ENCODE measurements around the gene CROCC. TPM values are rescaled to one million over a fixed set of nuclear protein-coding genes. Genes with fewer than 3 reads are reported as not detected.
"Not testable (repeated sequence)": the region's sequence is repeated elsewhere in the genome, so short reads cannot be mapped to it uniquely, and the experiment has no call there.

CROCC gene
- total RNA-seq, 1 donor from 2014 or later, result 6.8 TPM

GRCh38 chr1:16915627-16915973 is 6.1 kb upstream of the CROCC start:
- H3K9ac ChIP-seq (ENCODE audit: low read depth in 1 of 3, low read length in 3 of 3), result peak overlapping the region in 1 of 3 donors; percentile 99
- H3K4me3 ChIP-seq (ENCODE audit: low read length in 3 of 3), result no peak overlapping the region
- H3K27me3 ChIP-seq (ENCODE audit: control insufficient read depth in 3 of 3, insufficient read depth in 3 of 3, low read length in 3 of 3), result no peaks in the 10 kb centered on the region
- no peaks in the 10 kb centered on the region for H3K36me3 ChIP-seq (ENCODE audit: control insufficient read depth in 3 of 3, insufficient read depth in 3 of 3, low read length in 3 of 3)
- H3K9me3 ChIP-seq (ENCODE audit: control insufficient read depth in 3 of 3, low read length in 3 of 3), result no peaks in the 10 kb centered on the region
- no peak overlapping the region for H3K27ac ChIP-seq (ENCODE audit: low read depth, low read length)
- peaks cover 9 to 37% (median 28%) of the 10 kb centered on the region in 3 donors for H3K4me1 ChIP-seq (ENCODE audit: control insufficient read depth in 3 of 3, insufficient read depth in 3 of 3, low read length in 3 of 3)

- H3K4me1 ChIP-seq (ENCODE audit: control insufficient read depth in 3 of 3, insufficient read depth in 3 of 3, low read length in 3 of 3), result peaks cover 10 to 40% (median 32%) of the 10 kb centered on the region in 3 donors
- not testable (repeated sequence) for H3K4me3 ChIP-seq (ENCODE audit: low read length in 3 of 3); H3K9ac ChIP-seq (ENCODE audit: low read depth in 1 of 3, low read length in 3 of 3); H3K36me3 ChIP-seq (ENCODE audit: control insufficient read depth in 3 of 3, insufficient read depth in 3 of 3, low read length in 3 of 3); H3K27ac ChIP-seq (ENCODE audit: low read depth, low read length); H3K27me3 ChIP-seq (ENCODE audit: control insufficient read depth in 3 of 3, insufficient read depth in 3 of 3, low read length in 3 of 3); H3K9me3 ChIP-seq (ENCODE audit: control insufficient read depth in 3 of 3, low read length in 3 of 3)
Observed at GRCh38 chr1:16916036-16916880, 5.5 kb upstream of the CROCC start.

DNA sequence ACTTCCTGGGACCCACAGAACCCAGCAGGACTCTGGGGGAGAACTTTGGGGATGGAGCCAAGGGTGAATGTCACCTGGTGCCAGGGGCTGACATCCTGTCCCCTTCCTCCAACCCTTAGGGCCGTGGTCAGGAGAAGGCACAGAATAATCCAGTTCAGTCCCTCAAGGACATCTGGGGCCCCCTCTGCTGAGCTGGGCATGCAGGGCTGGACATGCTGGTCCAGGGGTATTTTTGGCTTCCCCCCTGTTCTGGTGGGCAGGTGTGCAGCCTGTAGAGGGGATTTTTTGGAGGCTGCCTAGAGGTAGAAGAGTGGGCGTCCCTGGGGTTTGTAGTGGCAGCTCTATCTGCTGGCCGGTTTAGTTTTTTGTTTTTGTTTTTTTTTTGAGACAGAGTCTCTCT is 3.4 kb upstream of the CROCC start:
- Histone ChIP-seq H3K9ac (ENCODE audit: low read depth in 1 of 3, low read length in 3 of 3) (no peak overlapping the region), H3K4me3 (ENCODE audit: low read length in 3 of 3) (no peak overlapping the region), H3K36me3 (ENCODE audit: control insufficient read depth in 3 of 3, insufficient read depth in 3 of 3, low read length in 3 of 3) (peaks cover 0 to 2% (median 0%) of the 10 kb centered on the region in 3 donors), H3K27me3 (ENCODE audit: control insufficient read depth in 3 of 3, insufficient read depth in 3 of 3, low read length in 3 of 3) (peaks cover 0 to 9% (median 3%) of the 10 kb centered on the region in 3 donors), H3K27ac (ENCODE audit: low read depth, low read length) (no peak overlapping the region), H3K9me3 (ENCODE audit: control insufficient read depth in 3 of 3, low read length in 3 of 3) (no peaks in the 10 kb centered on the region), H3K4me1 (ENCODE audit: control insufficient read depth in 3 of 3, insufficient read depth in 3 of 3, low read length in 3 of 3) (peaks cover 14 to 28% (median 27%) of the 10 kb centered on the region in 3 donors)

DNA sequence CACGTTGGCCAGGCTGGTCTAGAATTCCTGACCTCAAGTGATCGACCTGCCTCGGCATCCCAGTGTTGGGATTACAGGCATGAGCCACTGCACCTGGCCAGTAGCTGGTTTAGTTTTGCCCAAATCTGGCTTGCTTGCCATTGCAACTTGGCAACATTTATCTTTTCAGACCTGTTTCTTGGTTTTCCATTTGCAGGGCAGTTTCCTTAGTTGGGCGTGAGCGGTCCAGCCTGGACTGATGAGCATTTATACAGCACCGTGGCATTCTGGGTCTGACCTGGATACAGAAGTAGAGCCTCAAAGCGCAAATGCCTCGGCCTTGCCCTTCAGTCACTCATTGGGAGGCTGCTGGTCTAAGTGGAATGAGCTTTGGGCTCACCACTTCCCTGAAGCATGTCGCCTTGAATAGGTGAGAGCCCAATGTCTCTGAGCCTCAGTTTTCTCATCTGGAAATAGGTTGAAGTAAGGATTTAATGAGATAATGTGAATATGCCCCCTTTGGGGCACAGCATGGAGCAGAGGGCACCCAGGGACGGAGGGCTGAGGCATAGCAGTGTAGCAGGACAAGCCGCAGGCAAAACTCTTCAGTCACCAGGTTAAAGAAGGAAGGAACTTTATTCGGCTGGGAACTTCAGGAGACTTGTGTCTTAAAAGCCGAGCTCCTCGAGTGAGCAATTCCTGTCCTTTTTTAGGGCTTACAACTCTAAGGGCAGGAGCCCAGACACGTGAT is 2.6 kb upstream of the CROCC start:
- not testable (repeated sequence) for H3K36me3 ChIP-seq (ENCODE audit: control insufficient read depth in 3 of 3, insufficient read depth in 3 of 3, low read length in 3 of 3); H3K9ac ChIP-seq (ENCODE audit: low read depth in 1 of 3, low read length in 3 of 3); H3K9me3 ChIP-seq (ENCODE audit: control insufficient read depth in 3 of 3, low read length in 3 of 3); H3K27ac ChIP-seq (ENCODE audit: low read depth, low read length); H3K4me3 ChIP-seq (ENCODE audit: low read length in 3 of 3)
- Histone ChIP-seq H3K4me1 (ENCODE audit: control insufficient read depth in 3 of 3, insufficient read depth in 3 of 3, low read length in 3 of 3) (peaks cover 11 to 25% (median 23%) of the 10 kb centered on the region in 3 donors), H3K27me3 (ENCODE audit: control insufficient read depth in 3 of 3, insufficient read depth in 3 of 3, low read length in 3 of 3) (peaks cover 0 to 11% (median 3%) of the 10 kb centered on the region in 3 donors)

DNA sequence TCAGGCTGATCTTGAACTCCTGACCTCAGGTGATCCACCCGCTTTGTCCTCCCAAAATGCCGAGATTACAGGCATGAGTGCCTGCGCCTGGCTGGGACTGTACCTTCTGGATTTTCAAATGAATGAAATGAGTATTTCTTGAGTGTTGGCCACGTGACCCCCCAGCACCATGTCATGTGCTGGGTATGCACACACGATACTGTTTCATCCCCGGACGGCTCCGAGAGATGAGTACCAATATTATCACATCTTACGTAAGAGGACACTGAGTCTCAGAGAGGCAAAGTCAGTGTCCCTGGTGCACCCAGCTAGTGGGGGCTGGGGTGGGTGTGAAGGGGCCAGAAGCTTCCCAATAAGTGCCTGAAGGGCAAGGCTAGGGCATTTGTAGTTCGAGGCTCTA is 780 bp upstream of the CROCC start:
- H3K9ac ChIP-seq (ENCODE audit: low read depth in 1 of 3, low read length in 3 of 3), result peak overlapping the region in 1 of 3 donors; percentile 41
- peaks cover 0 to 2% (median 0%) of the 10 kb centered on the region in 3 donors for H3K36me3 ChIP-seq (ENCODE audit: control insufficient read depth in 3 of 3, insufficient read depth in 3 of 3, low read length in 3 of 3)
- H3K9me3 ChIP-seq (ENCODE audit: control insufficient read depth in 3 of 3, low read length in 3 of 3), result no peaks in the 10 kb centered on the region
- H3K27me3 ChIP-seq (ENCODE audit: control insufficient read depth in 3 of 3, insufficient read depth in 3 of 3, low read length in 3 of 3), result peaks cover 0 to 20% (median 3%) of the 10 kb centered on the region in 3 donors
- no peak overlapping the region for H3K27ac ChIP-seq (ENCODE audit: low read depth, low read length)
- H3K4me1 ChIP-seq (ENCODE audit: control insufficient read depth in 3 of 3, insufficient read depth in 3 of 3, low read length in 3 of 3), result peaks cover 7 to 17% (median 9%) of the 10 kb centered on the region in 3 donors
- no peak overlapping the region for H3K4me3 ChIP-seq (ENCODE audit: low read length in 3 of 3)

DNA sequence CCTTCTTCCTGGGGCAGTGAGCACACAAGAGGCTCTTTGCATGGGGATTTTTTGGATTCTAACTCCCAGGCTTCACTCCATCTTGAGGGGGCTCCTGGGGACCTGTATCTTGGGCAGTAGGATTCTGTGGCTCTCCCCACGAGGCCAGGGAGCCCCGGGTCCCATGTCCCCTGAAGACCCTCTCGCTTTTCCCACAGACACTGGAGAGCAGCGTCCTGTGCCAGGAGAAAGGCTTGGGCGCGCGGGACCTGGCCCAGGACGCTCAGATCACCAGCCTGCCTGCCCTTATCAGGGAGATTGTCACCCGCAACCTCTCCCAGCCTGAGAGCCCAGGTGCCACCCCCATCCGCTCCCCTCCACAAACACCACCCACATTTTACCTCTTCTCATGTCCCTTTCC is 735 bp downstream of the CROCC start:
- Histone ChIP-seq H3K36me3 (ENCODE audit: control insufficient read depth in 3 of 3, insufficient read depth in 3 of 3, low read length in 3 of 3) (peaks cover 0 to 2% (median 0%) of the 10 kb centered on the region in 3 donors), H3K9me3 (ENCODE audit: control insufficient read depth in 3 of 3, low read length in 3 of 3) (no peaks in the 10 kb centered on the region), H3K27ac (ENCODE audit: low read depth, low read length) (no peak overlapping the region), H3K4me1 (ENCODE audit: control insufficient read depth in 3 of 3, insufficient read depth in 3 of 3, low read length in 3 of 3) (peaks cover 7 to 17% (median 9%) of the 10 kb centered on the region in 3 donors), H3K27me3 (ENCODE audit: control insufficient read depth in 3 of 3, insufficient read depth in 3 of 3, low read length in 3 of 3) (peaks cover 0 to 21% (median 3%) of the 10 kb centered on the region in 3 donors), H3K4me3 (ENCODE audit: low read length in 3 of 3) (no peak overlapping the region), H3K9ac (ENCODE audit: low read depth in 1 of 3, low read length in 3 of 3) (peak overlapping the region in 1 of 3 donors; percentile 45)

- peaks cover 7 to 17% (median 9%) of the 10 kb centered on the region in 3 donors for H3K4me1 ChIP-seq (ENCODE audit: control insufficient read depth in 3 of 3, insufficient read depth in 3 of 3, low read length in 3 of 3)
- H3K27me3 ChIP-seq (ENCODE audit: control insufficient read depth in 3 of 3, insufficient read depth in 3 of 3, low read length in 3 of 3), result peaks cover 0 to 21% (median 3%) of the 10 kb centered on the region in 3 donors
- peak overlapping the region in 1 of 3 donors; percentile 3 for H3K9ac ChIP-seq (ENCODE audit: low read depth in 1 of 3, low read length in 3 of 3)
- no peak overlapping the region for H3K4me3 ChIP-seq (ENCODE audit: low read length in 3 of 3)
- no peak overlapping the region for H3K27ac ChIP-seq (ENCODE audit: low read depth, low read length)
- no peaks in the 10 kb centered on the region for H3K9me3 ChIP-seq (ENCODE audit: control insufficient read depth in 3 of 3, low read length in 3 of 3)
- peaks cover 0 to 2% (median 0%) of the 10 kb centered on the region in 3 donors for H3K36me3 ChIP-seq (ENCODE audit: control insufficient read depth in 3 of 3, insufficient read depth in 3 of 3, low read length in 3 of 3)
Observed at GRCh38 chr1:16922885-16923431, 1.2 kb downstream of the CROCC start.

DNA sequence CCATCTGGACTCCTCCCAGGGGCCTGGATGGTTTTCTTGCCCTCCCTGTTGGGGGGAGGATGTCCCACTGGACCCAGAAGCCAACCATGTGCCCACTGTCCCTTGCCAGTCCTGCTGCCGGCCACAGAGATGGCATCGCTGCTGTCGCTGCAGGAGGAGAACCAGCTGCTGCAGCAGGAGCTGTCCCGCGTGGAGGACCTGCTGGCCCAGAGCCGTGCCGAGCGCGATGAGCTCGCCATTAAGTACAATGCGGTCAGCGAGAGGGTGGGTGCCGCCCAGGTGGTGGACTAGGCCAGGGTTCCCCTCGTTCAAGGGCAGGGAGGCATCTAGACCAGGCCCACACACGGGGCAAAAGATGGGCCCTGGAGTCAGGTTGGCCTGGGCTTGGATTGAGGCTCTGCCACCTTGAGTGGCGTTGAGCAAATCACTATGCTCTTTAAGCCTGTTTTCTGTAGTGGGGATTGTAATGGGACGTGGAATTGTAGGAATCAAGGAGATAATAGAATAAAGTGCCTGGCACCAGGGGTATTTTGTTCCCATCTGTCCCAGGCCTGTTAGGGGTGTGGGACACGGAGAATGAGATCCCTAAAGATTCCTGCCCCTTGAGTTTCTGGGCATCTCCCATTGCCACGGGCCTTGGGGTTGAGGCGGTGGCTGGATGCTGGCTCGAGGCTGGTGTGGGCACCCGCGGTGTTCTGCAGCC is 2.6 kb downstream of the CROCC start:
- Histone ChIP-seq H3K36me3 (ENCODE audit: control insufficient read depth in 3 of 3, insufficient read depth in 3 of 3, low read length in 3 of 3) (peaks cover 0 to 2% (median 0%) of the 10 kb centered on the region in 3 donors), H3K9me3 (ENCODE audit: control insufficient read depth in 3 of 3, low read length in 3 of 3) (no peaks in the 10 kb centered on the region), H3K4me1 (ENCODE audit: control insufficient read depth in 3 of 3, insufficient read depth in 3 of 3, low read length in 3 of 3) (peaks cover 7 to 17% (median 9%) of the 10 kb centered on the region in 3 donors), H3K4me3 (ENCODE audit: low read length in 3 of 3) (no peak overlapping the region), H3K27ac (ENCODE audit: low read depth, low read length) (no peak overlapping the region), H3K9ac (ENCODE audit: low read depth in 1 of 3, low read length in 3 of 3) (peak overlapping the region in 2 of 3 donors; percentile 8 to 68), H3K27me3 (ENCODE audit: control insufficient read depth in 3 of 3, insufficient read depth in 3 of 3, low read length in 3 of 3) (peaks cover 0 to 21% (median 3%) of the 10 kb centered on the region in 3 donors)

DNA sequence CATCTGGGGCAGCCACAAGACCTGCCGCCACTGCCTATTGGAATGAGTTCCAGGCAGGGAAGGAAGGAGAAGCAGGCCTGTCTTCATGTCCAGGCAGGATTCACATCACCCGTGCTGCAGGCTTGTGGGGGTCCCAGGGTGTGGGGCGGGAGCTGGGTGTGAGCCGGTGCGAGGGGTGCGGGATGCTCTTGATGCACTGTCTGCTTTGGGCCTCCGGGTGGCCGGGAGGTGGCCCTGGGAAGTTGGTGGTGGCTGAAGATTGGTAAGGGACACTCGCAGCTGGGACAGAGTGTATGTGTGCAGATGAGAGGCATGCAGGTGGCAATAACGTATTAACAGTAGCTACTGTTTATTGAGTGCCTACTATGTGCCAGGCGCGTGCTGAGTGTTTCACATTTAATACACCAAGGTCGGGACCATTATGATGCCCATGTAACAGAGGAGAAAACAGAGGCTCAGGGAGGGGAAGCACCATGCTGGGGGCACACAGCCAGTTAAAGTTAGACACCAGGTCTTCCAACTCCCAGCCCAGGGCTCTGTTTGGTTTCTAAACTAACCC is 3.3 kb downstream of the CROCC start:
- Histone ChIP-seq H3K27ac (ENCODE audit: low read depth, low read length) (no peak overlapping the region), H3K27me3 (ENCODE audit: control insufficient read depth in 3 of 3, insufficient read depth in 3 of 3, low read length in 3 of 3) (peaks cover 0 to 21% (median 3%) of the 10 kb centered on the region in 3 donors), H3K9ac (ENCODE audit: low read depth in 1 of 3, low read length in 3 of 3) (no peak overlapping the region), H3K4me3 (ENCODE audit: low read length in 3 of 3) (no peak overlapping the region), H3K36me3 (ENCODE audit: control insufficient read depth in 3 of 3, insufficient read depth in 3 of 3, low read length in 3 of 3) (peaks cover 0 to 2% (median 0%) of the 10 kb centered on the region in 3 donors), H3K4me1 (ENCODE audit: control insufficient read depth in 3 of 3, insufficient read depth in 3 of 3, low read length in 3 of 3) (peaks cover 7 to 17% (median 9%) of the 10 kb centered on the region in 3 donors), H3K9me3 (ENCODE audit: control insufficient read depth in 3 of 3, low read length in 3 of 3) (no peaks in the 10 kb centered on the region)

Data from skeletal muscle tissue (tissue), 4 donors.